Kidney (tissue), 14 donors: Measurements from ENCODE around the gene FIGLA. TPM values are rescaled to one million over a fixed set of nuclear protein-coding genes. Genes with fewer than 3 reads are reported as not detected.

ENCODE experiments used
- DNase-seq, 5 donors: peaks; one replicate each; pipeline ENCODE4 v3.0.0-alpha.2; 2013 to 2020
- FAIRE-seq: peaks from 2 replicates; lab custom pipeline; 2012; peaks lifted over from hg19 to GRCh38; lab: Jason Lieb, UNC
- H3K27ac ChIP-seq, 2 donors: one replicate each; pipeline ENCODE4 v1.7.0; 2013; ENCODE audit warnings: low read depth in 2 of 2, low read length in 2 of 2, inconsistent platforms in 1 of 2
- H3K27me3 ChIP-seq: one replicate; pipeline ENCODE4 v1.7.1; 2013; ENCODE audit warnings: low read length, inconsistent platforms; ENCODE audit not compliant: control insufficient read depth, insufficient read depth
- H3K36me3 ChIP-seq, 3 donors: one replicate each; pipeline versions ENCODE4 v1.7.0 to v1.7.1; 2013; ENCODE audit warnings: low read length in 3 of 3, control low read depth in 1 of 3, inconsistent platforms in 1 of 3; ENCODE audit not compliant: insufficient read depth in 3 of 3, control insufficient read depth in 2 of 3
- H3K4me1 ChIP-seq, 3 donors: one replicate each; pipeline versions ENCODE4 v1.7.0 to v1.7.1; 2013; ENCODE audit warnings: low read length in 3 of 3, inconsistent platforms in 1 of 3, low read depth in 1 of 3; ENCODE audit not compliant: control insufficient read depth in 2 of 3, insufficient read depth in 2 of 3
- H3K4me3 ChIP-seq, 3 donors: one replicate each; pipeline versions ENCODE4 v1.7.0 to v1.8.1; 2013; ENCODE audit warnings: low read length in 3 of 3, control low read depth in 1 of 3, inconsistent platforms in 1 of 3
- H3K9ac ChIP-seq, 3 donors: one replicate each; pipeline versions ENCODE4 v1.7.0 to v1.7.1; 2013; ENCODE audit warnings: low read length in 3 of 3, control low read depth in 1 of 3, inconsistent platforms in 1 of 3
- H3K9me3 ChIP-seq, 3 donors: one replicate each; pipeline versions ENCODE4 v1.7.0 to v1.7.1; 2013; ENCODE audit warnings: low read length in 3 of 3, control low read depth in 1 of 3, inconsistent platforms in 1 of 3; ENCODE audit not compliant: control insufficient read depth in 2 of 3, insufficient read depth in 1 of 3
- CTCF ChIP-seq: IDR thresholded peaks from 3 replicates; pipeline ENCODE4 v1.5.1; 2012; ENCODE audit warnings: mild to moderate bottlenecking, moderate library complexity, borderline replicate concordance; ENCODE audit not compliant: insufficient read depth; ENCODE audit errors: extremely low read depth
- intact Hi-C: fragments of 100-400 bp; cut with DNase I; formaldehyde crosslinking; loops from one replicate; pipeline ENCODE4 v1.11.1; 2022
- polyA plus RNA-seq: library from polyadenylated mRNA; stranded (reverse); fragments of 350-450 nt; fragmentation: Illumina TruSeq; extraction: RNeasy Lipid Tissue Mini Kit (QIAGEN cat#74804); gene quantifications from one replicate; pipeline ENCODE4 v1.2.3, GENCODE V29; 2014; ENCODE audit warnings: low read depth, low replicate concordance; ENCODE audit not compliant: insufficient read depth
- total RNA-seq: library from RNA; stranded (reverse); fragmentation: NEBNext Ultra II Directional; extraction: Animal tissue kit (Norgen Biotek cat#: 25700); gene quantifications from one replicate; pipeline ENCODE4 v1.2.1, GENCODE V29; 2021
- donor health status: control.
- donor health status: control.
- donor health status: control.
- donor health status: control.
- donor health status: control.
- donor health status: DM: yes; HTN: yes; CAD: no.
- donor health status: Normal renal cell carcinoma (clear cell type).

The FIGLA gene
- total and polyA plus RNA-seq, 2 donors from 2014 or later: not detected

DNA sequence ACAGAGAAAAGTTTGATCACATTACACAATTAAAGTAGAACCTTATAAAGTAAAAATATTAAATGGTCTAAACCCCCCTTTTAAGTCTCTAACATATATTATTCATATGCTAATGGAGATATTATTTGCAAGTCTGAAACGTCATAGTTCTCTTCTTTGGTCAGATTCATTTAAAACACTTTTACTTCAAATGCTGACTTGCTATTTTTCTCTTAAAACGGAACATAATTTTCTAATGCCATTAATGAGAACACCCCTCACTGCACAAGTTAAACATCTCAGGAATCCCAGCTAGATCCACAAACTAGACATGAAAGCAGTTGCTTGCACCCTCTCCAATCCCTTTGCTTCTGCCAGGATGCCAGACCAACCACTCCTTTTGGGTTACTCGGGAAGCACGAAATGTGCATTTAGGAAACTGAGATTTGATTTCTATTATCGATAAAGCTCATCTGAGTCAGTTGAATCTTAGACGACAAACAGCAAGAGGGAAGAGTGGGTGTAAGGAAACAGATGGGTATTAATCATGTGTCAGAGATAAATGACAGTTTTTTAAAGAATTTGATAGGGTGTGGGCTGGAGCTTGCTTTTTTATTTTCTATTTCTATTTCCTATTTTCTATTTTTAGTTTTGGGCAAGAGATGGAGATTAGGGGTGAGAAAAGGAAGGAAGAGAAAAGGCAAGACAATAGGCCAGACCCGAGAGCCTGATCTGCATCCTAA is 23.9 kb downstream of the FIGLA start:
- intact Hi-C loops: no loop called here
- Histone ChIP-seq H3K4me3 (peak overlapping the region in 2 of 3 donors; percentile 27 to 29), H3K9ac (no peak overlapping the region), H3K9me3 (no peaks in the 10 kb centered on the region), H3K27me3 (peaks cover 8% of the 10 kb centered on the region), H3K4me1 (peaks cover 0 to 7% (median 0%) of the 10 kb centered on the region in 3 donors), H3K27ac (no peak overlapping the region), H3K36me3 (no peaks in the 10 kb centered on the region)
- TF ChIP-seq CTCF: no peak
- FAIRE-seq (no peak), DNase-seq (no peak)

DNA sequence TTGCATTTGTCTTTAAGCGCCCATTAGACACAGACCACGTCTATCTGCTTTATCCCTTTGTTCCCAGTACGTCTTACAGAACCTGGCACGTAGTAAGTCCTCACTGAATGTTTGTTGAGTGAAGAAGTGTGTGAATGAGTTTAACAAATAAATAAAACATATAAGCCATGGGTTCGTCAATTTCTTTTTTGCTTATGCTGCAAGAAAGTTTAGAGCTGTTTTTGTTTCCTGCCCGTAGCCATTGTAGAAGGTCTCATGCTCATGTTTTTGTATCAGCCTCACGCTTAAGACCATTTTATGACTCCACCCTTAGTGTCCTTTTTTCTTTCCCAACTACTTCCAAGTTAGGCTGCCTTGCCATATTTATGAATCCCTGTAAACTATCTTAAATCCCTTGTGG is 24.9 kb downstream of the FIGLA start:
- Histone ChIP-seq H3K27ac (no peak overlapping the region), H3K27me3 (peaks cover 8% of the 10 kb centered on the region), H3K4me1 (peaks cover 0 to 7% (median 0%) of the 10 kb centered on the region in 3 donors), H3K36me3 (no peaks in the 10 kb centered on the region), H3K4me3 (no peak overlapping the region), H3K9ac (no peak overlapping the region), H3K9me3 (no peaks in the 10 kb centered on the region)
- intact Hi-C loops: no loop called here
- TF ChIP-seq CTCF: no peak
- no peak for DNase-seq
- FAIRE-seq: no peak

DNA sequence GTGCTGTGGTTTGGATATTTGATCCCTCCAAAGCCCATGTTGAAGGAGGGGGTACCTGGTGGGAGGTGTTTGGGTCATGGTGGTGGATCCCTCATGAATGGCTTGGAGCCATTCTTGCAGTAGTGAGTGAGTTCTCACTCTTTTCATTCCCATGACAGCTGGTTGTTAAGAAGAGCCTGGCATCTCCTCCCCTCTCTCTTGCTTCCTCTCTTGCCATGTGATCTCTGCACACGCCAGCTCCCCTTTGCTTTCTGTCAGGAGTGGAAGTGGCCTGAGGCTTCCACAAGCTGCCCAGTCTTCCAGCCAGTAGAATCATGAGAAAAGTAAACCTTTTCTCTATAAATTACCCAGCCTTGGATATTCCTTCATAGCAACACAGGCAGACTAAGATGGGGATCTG is 31.0 kb downstream of the FIGLA start:
- no peak for DNase-seq

More for the DNA sequence above, 31.0 kb downstream of the FIGLA start:
- no peak for TF ChIP-seq CTCF
- Histone ChIP-seq H3K27me3 (no peaks in the 10 kb centered on the region), H3K27ac (no peak overlapping the region), H3K4me3 (no peak overlapping the region), H3K4me1 (no peaks in the 10 kb centered on the region), H3K9me3 (no peaks in the 10 kb centered on the region), H3K9ac (no peak overlapping the region), H3K36me3 (no peaks in the 10 kb centered on the region)
- FAIRE-seq: no peak
- intact Hi-C loops: no loop called here
